HG02588 (cell line): Measurements from ENCODE around the gene RPL10.

ENCODE experiments used
- ATAC-seq: cut with Tn5 transposase; IDR thresholded peaks from one replicate; pipeline ENCODE4 v1.9.1; 2021; ENCODE audit warnings: mild to moderate bottlenecking, moderate library complexity; ENCODE audit not compliant: unreplicated experiment

The RPL10 gene

GRCh38 chrX:154360155-154360713 is 37.9 kb upstream of the RPL10 start:
- no peak for ATAC-seq

DNA sequence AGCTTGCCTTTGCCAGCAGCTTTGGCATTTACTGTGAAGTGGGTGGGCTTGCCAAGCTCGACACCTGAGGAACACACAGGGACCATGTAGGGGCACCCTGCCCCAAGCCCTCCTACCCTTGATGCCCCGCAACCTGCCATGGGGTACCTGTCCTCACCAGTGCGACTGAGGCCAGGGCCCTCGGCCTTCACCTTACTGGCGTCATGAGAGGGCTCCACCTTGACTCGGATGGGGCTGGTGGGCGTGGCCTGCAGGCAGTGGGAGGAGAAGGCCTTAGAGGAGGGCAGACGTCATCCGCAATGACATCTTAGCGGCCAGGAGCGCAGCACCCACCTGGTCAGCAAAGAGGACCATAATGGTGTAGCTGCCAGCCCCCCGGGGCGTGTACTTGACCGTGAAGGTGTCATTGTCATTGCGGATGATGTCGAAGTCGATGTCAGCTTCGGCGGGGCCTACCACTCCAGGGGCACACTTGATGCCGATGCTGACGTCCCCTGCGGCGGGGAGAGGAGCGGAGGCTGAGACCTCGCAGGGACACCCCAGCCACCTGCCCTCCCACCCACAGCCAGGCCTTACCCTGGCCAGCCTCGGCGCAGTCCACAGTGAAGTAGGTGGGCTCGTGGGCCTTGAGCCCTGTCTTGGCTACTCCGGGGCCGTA is 36.0 kb upstream of the RPL10 start:
- ATAC-seq: no peak

DNA sequence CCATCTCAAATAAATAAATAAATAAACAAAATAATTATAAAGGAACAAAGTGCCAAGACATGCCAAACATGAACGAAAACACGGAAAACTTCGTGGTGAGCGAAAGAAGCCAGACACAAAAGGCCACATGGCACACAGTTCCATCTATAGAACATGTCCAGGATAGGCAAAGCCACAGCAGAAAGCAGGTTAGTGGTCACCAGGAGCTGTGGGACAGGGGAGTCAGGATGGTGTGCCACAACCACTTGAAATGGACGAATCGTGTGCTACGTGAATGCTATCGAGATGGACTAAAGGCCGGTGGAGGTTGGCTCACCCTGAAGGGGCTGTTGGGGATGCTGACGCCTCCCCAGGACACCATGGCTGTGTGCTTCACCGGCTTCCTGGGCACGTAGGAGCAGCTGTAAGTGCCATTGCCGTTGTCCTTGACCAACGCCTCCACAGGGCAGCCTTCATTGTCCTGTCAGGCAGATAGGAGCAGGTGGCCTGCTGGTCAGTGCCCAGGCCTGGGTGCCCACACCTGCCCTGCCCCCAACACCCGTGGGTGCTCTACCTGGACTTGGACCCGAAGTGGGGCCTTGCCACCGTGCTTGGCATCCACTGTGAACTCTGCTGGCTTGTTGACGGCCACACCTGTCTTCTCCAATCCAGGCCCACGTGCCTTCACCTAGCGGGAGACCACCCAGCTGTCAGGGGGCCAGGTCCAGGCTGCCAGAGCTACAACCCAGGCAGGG is 34.3 kb upstream of the RPL10 start:
- ATAC-seq: no peak

GRCh38 chrX:154365052-154365600 is 33.1 kb upstream of the RPL10 start:
- ATAC-seq: no peak

DNA sequence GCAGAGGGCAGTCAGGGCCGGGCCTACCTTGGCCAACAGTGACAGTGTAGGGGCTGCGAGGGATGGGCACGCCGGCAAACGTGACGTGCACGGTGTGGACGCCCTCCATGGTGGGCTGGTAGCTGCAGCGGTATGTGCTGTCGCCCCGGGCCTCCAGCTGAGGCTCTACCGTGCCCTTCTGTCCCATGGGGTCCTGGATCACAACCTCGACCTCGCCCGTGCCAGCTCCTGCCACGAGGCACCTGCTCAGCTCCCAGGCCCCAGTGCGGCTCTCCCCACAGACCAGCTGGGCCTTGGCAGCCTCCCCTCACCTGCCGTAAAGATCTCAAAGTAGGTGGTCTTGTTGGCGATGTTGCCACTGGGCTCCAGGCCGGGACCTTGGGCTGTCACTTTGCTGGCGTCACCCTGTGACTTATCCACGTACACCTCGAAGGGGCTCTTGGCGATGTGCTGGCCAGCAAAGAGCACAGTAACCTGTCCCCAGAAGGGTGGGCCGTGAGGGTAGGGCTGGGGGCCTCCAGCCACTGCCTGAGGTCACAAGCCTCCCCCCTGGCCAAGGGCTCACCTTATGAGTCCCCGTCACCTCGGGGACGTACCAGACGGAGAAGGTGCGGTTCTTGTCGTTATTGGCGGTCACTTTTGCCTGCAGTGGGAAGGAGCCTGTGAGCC is 32.0 kb upstream of the RPL10 start:
- no peak for ATAC-seq

- ATAC-seq: no peak
These were observed 31.5 kb upstream of the RPL10 start for GRCh38 chrX:154366666-154367055.

DNA sequence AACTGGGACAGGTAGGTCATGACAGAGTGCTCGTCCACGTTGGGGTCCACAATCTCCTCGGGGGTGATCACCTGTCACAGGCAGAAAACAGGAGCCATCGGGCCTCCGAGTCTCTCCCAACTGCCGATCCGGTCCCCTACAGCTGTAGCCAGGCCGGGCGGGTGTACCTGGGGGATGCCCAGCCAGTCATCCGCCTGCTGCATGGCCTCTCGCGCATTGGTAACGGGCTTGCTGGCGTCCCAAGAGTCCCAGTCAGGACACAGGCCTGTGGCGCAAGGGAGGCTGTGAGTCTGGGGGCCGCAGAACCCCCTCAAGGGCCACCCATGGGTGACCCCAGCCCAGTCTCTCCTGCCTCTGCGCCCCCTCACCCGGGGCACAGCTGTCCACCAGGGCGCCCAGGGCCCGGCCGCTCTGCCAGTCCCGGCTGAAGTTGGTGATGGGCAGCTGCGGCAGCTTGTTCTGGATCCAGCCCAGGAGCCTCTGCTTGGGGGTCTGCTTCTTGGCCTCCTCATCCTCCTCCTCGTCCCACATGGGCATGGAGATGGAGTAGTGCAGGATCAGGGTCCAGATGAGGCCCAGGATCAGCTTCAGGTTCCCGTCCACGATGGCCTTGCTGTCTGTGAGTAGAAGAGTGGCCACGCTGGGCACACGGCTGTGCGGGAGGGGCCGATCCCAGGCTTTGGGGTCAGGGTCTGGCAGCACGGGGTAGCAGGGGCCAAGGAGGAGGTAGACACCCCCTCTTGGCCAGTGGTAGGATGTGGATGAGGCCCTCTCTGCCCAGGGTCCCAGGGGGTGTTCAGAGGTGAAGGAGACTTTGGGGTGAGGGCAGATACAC is 30.5 kb upstream of the RPL10 start:
- no peak for ATAC-seq

DNA sequence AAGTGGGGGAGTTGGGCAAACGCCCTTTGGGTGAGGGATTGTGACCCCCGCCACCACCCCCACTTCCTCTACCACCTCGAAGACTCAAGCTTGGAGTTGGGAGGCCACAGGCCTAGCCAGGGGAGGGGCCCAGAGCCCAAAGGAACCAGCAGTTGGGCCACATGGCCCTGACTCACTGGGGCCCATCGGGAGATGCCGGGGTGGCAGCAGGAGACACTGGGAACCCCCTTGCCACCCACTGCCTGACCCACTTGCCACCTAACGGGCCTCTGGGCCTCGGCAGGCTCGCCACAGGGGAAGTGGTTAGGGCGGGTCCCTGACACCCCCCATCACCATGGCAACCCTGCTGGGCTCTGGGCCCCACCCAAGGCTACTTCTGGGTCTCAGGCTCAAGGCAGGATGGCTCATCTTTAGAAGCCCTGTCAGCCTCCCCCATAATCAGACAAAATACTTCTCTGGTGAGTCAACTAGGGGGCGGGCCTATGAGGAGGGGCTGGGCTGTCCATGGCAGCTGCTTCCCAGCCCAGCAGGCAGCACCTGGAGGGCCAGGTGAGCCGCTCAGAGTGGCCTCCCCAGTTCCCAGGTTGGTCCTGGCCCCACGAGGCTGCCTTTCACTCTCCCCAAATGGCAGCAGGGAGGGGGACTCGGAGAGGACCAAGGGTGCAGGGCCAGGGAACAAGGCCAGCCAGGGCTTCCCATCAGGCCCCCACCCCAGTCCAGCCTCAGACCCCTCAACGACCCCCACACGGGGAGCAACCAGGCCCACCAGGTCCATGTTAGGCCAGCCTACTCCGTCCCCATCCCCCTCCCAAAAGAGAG is 29.3 kb upstream of the RPL10 start:
- ATAC-seq: no peak

DNA sequence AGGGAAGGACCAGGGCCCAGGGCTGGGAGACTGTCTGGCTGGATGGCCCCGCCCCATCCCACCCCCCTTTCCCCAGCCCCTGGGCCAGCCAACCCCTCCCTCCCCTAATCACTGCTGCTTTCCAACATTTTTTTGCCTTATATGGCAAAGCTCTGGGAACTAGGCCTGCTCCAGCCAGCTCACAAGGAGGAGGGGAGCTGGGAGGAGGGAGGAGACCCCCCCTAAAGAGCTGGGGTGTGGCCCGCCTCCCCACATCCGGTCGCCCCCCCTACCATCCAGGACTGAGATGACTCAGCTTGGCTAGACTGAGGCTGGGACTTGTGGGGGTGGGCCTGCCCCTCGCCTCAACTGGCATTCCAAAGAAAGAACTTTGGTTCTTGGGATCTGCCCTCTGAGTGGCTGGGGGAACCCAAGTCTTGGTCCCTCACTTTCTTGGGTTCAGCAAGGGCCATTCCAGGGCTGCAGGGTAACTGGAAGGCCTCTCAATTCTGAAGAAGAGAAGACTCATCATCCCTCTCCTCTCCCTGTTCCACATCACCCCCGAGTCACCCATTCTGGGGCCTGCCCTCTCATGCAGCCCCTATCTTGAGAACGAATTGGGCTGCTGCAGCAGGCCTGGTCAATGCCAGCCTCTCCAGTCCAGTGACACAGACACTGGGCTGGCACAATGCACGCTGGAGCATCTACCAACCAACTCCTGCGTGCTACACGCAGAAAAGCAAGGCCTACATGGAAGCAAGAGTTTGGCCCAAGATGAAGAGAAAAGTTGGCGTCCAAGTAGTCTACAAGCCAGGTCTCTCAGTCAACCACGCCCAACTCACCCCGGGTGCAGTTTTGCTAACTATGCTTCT is 28.5 kb upstream of the RPL10 start:
- ATAC-seq: no peak

DNA sequence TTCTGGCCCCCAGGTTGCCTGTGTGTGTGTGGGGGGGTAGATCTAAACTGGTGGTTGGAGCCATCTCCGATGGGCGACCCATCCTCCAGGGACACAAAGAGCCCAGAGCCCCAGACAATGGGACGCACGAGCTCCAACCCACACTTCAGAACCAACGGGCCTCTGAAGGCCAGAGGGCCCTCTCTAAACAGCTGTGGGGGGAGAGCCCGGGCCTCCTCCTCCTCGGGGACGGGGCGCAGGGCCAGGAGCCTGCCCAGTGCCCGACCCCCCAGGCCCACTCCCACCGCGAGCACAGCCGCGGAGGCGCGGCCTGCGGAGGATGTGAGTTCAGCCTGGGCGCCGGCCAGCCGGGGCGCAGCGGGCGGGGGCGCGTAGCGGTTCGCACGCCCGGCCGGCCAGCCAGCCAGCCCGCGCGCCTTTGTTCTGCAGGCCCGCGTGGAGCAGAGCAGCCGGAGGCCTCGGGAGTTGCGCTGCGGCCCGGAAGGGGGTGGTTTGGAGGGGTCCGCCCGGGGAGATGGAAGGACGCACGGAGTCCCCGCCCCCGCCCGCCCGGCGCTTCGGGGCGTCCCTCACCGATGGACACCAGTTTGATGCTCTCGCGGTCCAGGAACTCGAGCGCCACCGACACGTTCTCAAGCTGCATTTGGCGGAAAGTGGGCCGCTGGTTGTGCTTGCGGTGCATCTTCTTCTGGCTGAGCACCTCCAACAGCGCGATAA is 27.7 kb upstream of the RPL10 start:
- no peak for ATAC-seq

DNA sequence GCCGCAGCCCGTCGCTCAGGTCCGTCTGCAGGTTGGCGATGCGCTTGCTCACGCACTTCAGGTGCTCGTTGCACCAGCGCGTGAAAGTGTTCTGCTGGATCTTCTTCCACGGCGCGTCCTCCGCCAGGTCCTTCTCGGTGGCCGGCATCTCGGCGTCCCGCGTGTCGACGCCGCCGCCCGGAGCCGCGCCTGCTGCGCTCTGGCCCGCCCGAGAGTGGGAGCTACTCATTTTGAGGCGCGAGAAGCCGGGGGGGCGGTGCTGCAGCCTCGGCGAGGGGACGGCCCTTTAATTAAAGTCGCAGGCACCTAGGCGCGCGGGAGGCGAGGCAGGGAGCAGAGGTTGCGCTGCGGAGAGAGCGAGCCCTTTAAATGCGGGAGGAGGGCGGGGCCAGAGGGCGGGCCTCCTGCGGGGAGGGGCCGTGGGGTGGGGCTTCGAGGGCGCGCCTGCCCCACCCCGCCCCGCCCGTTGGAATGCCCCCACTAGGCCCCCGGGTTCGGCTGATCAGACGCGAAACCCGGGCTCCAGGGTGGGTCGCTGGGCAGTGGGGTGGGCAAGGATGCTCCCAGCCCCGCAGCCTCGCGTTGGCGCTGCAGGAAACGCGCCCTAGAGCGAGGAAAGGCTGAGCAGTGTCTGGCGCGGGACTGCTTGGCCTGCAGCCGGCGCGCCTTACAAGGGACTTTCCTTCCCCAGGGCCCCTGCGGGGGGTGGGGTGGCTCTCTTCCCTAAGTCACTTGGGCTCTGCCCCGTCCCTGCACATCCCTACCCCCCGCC is 27.0 kb upstream of the RPL10 start:
- peak; percentile 63 for ATAC-seq

- no peak for ATAC-seq
These were observed 26.3 kb upstream of the RPL10 start for GRCh38 chrX:154371789-154372300.

DNA sequence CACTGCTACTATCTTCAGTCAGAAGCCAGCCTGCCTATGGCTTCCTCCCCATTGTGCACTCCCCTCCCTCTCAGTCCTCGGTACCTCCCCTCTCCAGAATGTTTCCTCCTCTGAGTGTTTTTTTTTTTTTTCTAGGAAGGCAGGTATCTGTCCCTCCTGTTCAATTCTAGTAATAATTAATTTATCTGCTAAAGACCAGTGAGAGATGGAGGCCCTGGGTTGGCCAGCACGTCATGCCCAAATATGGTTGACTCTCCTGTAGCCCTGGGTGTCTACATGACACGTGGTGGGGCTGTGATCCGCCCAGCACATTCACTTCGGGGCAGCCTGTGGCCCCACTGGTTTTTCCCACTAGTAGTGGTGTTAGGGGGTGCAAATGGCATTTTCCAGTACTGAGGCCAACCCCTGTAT is 25.6 kb upstream of the RPL10 start:
- ATAC-seq: no peak

DNA sequence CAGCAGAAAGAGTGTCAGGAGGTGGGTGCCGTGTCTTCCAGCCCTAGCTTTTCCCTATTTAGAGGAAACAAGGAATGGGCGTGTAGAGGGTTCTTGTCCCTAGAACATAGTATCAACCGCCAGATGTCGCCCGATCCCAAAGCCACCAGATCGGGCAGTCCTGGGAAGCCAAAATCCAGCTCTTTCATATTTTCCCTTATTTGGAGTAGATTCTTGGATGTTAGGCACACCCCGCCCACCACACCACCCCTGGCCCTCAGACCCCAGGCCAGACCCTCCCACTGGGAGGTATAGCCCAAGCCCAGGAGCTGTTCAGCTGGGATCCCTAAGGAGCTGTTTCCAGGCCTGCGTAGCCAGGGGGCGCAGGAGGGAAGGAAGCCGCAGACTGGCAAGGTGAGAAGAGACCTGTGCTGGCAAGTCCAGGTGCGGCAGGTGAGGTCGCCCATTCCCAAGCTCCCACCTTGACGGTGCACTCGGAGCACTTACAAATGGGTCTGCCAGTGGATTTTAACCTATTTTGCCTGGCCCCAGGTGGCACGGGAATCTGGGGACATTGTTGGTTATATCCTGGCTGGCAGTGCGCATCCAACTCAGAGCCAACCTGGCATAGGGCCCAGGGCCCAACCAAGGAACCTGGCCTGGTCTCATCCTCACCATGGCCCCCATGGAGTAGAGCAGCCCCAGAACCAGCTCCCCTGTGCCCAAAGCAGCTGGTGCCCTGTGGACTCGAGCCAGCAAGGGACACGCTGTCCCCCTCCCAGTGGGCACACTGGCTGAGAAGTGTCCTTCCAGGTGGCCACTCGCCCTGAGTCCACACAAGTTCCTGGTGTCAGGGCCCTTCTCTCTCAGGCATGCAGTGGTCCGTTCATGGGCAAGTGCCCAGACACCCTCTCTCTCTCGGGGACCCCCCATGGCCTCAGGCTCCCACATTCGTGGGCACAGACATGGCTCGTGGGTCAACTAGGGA is 24.6 kb upstream of the RPL10 start:
- no peak for ATAC-seq

- no peak for ATAC-seq
These were observed 23.6 kb upstream of the RPL10 start, which contains the start of gene FLNA for GRCh38 chrX:154374313-154375155. Gene FLNA (minus strand): TSS chrX:154374634. CDS start chrX:154371245, 3,389 bp downstream.
